ENCODE results near the gene DYRK3. TPM values are rescaled to one million over a fixed set of nuclear protein-coding genes. Genes with fewer than 3 reads are reported as not detected.

The DYRK3 gene
- total and polyA plus RNA-seq, 9 of the 15 experiments (the other 6 are each of a cell fraction or from before 2014, with no cell fraction given), result 4.5 to 33.7 (median 25.7) TPM

GRCh38 chr1:206590025-206590758 lies 45.1 kb upstream of the DYRK3 start (continued):
- TF ChIP-seq BRF2 (IDR thresholded peaks at IDR 0.05; ENCODE audit: borderline replicate concordance, insufficient read depth, insufficient read length), result no peak
- TF ChIP-seq ZNF507 (tag; conservative IDR thresholded peaks at IDR 0.05), result no peak
- TF ChIP-seq POLR2AphosphoS5 (IDR thresholded peaks at IDR 0.05; ENCODE audit: control insufficient read depth, insufficient read depth, low read depth, low read length), result no peak
- no peak for TF ChIP-seq ZC3H11A (IDR thresholded peaks at IDR 0.05; ENCODE audit: low read depth, low read length)
- peak; percentile 80 for TF ChIP-seq ATF3 (IDR thresholded peaks at IDR 0.05)
- no peak; the same call in 1 of the 2 replicates for TF ChIP-seq ATF3 (CRISPR knock-in tag; conservative IDR thresholded peaks at IDR 0.05)
- TF ChIP-seq PTRF (tag; IDR thresholded peaks at IDR 0.05), result no peak
- no peak for TF ChIP-seq HNRNPH1 (optimal IDR thresholded peaks at IDR 0.05; ENCODE audit: low read depth, low read length)
- TF ChIP-seq NCOA4 (IDR thresholded peaks at IDR 0.05; ENCODE audit: partially characterized antibody), result no peak
- peak; percentile 57; the same call in 1 of the 2 replicates for TF ChIP-seq STAT5A (IDR thresholded peaks at IDR 0.05; ENCODE audit: borderline replicate concordance, low read length)
- no peak for TF ChIP-seq HNRNPL (IDR thresholded peaks at IDR 0.05; ENCODE audit: low read depth, low read length)
- peak; percentile 27; the same call in 1 of the 2 replicates for TF ChIP-seq EHMT2 (IDR thresholded peaks at IDR 0.05)
- TF ChIP-seq PHB (CRISPR knock-in tag; IDR thresholded peaks at IDR 0.05), result no peak
- no peak for TF ChIP-seq POLR2G (IDR thresholded peaks at IDR 0.05; ENCODE audit: low read depth, low read length)
- TF ChIP-seq SMAD3 (CRISPR knock-in tag; conservative IDR thresholded peaks at IDR 0.05), result no peak
- peak; percentile 48; the same call in 1 of the 2 replicates for TF ChIP-seq POLR2H (tag; IDR thresholded peaks at IDR 0.05; ENCODE audit: low read depth)
- no peak for TF ChIP-seq GATA2 (CRISPR knock-in tag; IDR thresholded peaks at IDR 0.05)
- TF ChIP-seq ASH1L (IDR thresholded peaks at IDR 0.05; ENCODE audit: borderline replicate concordance, low read depth, partially characterized antibody), result no peak
- no peak for TF ChIP-seq RBM39 (optimal IDR thresholded peaks at IDR 0.05; ENCODE audit: low read depth, low read length)
- no peak for TF ChIP-seq TRIM24 (IDR thresholded peaks at IDR 0.05)
- no peak for TF ChIP-seq ZNF431 (CRISPR knock-in tag; IDR thresholded peaks at IDR 0.05)
- TF ChIP-seq ZNF3 (CRISPR knock-in tag; IDR thresholded peaks at IDR 0.05), result no peak
- no peak for TF ChIP-seq ETV6 (IDR thresholded peaks at IDR 0.05; ENCODE audit: borderline replicate concordance in 1 of 2, low read depth in 2 of 2, low read length in 1 of 2)
- no peak for TF ChIP-seq ETV6 (CRISPR knock-in tag; IDR thresholded peaks at IDR 0.05; ENCODE audit: borderline replicate concordance)
- TF ChIP-seq NFE2 (IDR thresholded peaks at IDR 0.05; ENCODE audit: low read depth), result peak; percentile 35; the same call in 1 of the 2 replicates
- TF ChIP-seq SMARCA5 (IDR thresholded peaks at IDR 0.05), result no peak
- no peak for TF ChIP-seq SPI1 (IDR thresholded peaks at IDR 0.05; ENCODE audit: borderline replicate concordance, low read depth, low read length)
- no peak for TF ChIP-seq XRCC3 (IDR thresholded peaks at IDR 0.05)
- TF ChIP-seq HNRNPUL1 (IDR thresholded peaks at IDR 0.05; ENCODE audit: low read length), result no peak
- TF ChIP-seq DLX4 (CRISPR knock-in tag; IDR thresholded peaks at IDR 0.05), result no peak
